Measurements from ENCODE around the gene LRRC1.
"Not testable (repeated sequence)": the region's sequence is repeated elsewhere in the genome, so short reads cannot be mapped to it uniquely, and the experiment has no call there.

The LRRC1 gene

DNA sequence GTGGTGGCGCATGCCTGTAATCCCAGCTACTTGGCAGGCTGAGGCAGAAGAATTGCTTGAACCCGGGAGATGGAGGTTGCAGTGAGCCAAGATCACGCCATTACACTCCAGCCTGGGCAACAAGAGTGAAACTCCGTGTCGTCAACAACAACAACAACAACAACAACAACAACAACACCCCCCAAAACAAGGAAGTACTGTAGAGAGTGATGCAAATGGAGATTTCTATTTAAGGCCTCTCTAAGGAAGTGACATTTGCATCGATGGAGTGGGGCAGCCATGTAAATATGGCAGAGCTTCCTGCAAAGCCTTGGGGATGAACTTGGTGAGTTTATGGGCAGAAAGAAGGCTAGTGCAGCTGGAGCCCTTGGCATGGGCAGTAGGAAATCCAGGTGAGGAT, 12.8 kb downstream of the LRRC1 start:
- not testable (repeated sequence) for H4K91ac ChIP-seq (ENCODE audit: low read length); H3K36me3 ChIP-seq (ENCODE audit: control insufficient read depth in 1 of 2, insufficient read depth in 2 of 2, low read depth in 1 of 2, low read length in 2 of 2); H2BK120ac ChIP-seq (ENCODE audit: low read depth, low read length); H3K4ac ChIP-seq (ENCODE audit: low read depth in 1 of 2, low read length in 2 of 2); H2AK5ac ChIP-seq (ENCODE audit: low read length, severe bottlenecking); H3K9me3 ChIP-seq (ENCODE audit: control insufficient read depth, low read length); H3K27me3 ChIP-seq (ENCODE audit: control insufficient read depth in 1 of 2, insufficient read depth in 1 of 2, low read length in 2 of 2); H3K4me2 ChIP-seq (ENCODE audit: low read length, poor library complexity, severe bottlenecking); H3K14ac ChIP-seq (ENCODE audit: low read length in 2 of 2); H2AFZ ChIP-seq (ENCODE audit: low read depth, low read length); H3K27ac ChIP-seq (ENCODE audit: low read length, poor library complexity, severe bottlenecking); H2BK12ac ChIP-seq (ENCODE audit: low read length in 2 of 2); H3K4me3 ChIP-seq (ENCODE audit: insufficient read depth in 1 of 2, low read depth in 1 of 2, low read length in 2 of 2); H3K18ac ChIP-seq (ENCODE audit: low read depth in 1 of 2, low read length in 2 of 2); H3K9ac ChIP-seq (ENCODE audit: low read length); H3K23ac ChIP-seq (ENCODE audit: low read length in 2 of 2); DNase-seq; H4K8ac ChIP-seq (ENCODE audit: low read length); H2BK5ac ChIP-seq (ENCODE audit: low read depth, low read length, poor library complexity, severe bottlenecking); H2BK15ac ChIP-seq (ENCODE audit: low read depth, poor library complexity, severe bottlenecking)
- peaks cover 12% of the 10 kb centered on the region for H3K4me1 ChIP-seq (ENCODE audit: control insufficient read depth, insufficient read depth, low read depth, low read length)
- 98% methylated on average over 1 of the region's 6 CpGs for WGBS
- H3K79me1 ChIP-seq (replicated peaks; ENCODE audit: low read length, poor library complexity, severe bottlenecking): peaks cover 38% of the 10 kb centered on the region

DNA sequence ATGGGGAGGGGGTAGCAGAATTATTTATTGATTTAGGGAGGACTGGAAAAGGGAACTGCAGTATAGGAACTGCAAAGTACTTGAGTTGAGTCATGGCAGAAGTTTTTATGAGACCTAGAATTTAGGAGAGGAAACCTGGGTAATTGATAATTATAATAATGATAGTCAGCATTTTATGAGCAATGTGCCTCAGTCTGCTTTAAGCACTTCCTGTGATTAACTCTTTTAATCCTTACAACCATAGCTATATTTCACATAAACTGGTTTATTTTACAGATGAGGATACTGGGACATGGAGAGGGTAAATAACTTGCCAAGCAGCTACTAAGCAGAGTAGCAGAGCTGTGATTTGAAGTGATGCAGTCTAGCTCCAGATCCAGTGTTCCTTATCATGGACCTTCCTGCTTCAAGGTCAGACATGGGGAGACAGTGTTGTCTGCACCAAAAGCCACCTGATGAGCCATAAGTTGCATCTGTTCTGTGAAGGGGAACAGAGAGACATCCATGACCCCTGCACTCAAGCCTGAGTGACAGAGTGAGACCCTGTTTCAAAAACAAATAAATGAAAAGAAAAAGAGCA, 13.6 kb downstream of the LRRC1 start:
- no peak overlapping the region for H3K9ac ChIP-seq (ENCODE audit: low read length)
- H4K91ac ChIP-seq (ENCODE audit: low read length): no peak overlapping the region
- no peak overlapping the region for H3K27ac ChIP-seq (ENCODE audit: low read length, poor library complexity, severe bottlenecking)
- H3K4me2 ChIP-seq (ENCODE audit: low read length, poor library complexity, severe bottlenecking): no peak overlapping the region
- no peaks in the 10 kb centered on the region for H3K9me3 ChIP-seq (ENCODE audit: control insufficient read depth, low read length)
- no peak overlapping the region for H2BK120ac ChIP-seq (ENCODE audit: low read depth, low read length)
- no peak overlapping the region for H3K18ac ChIP-seq (ENCODE audit: low read depth in 1 of 2, low read length in 2 of 2)
- H2BK15ac ChIP-seq (ENCODE audit: low read depth, poor library complexity, severe bottlenecking): no peak overlapping the region
- no peak overlapping the region for H2AFZ ChIP-seq (ENCODE audit: low read depth, low read length)
- H2BK5ac ChIP-seq (ENCODE audit: low read depth, low read length, poor library complexity, severe bottlenecking): no peak overlapping the region
- H3K4ac ChIP-seq (ENCODE audit: low read depth in 1 of 2, low read length in 2 of 2): no peak overlapping the region
- H3K23ac ChIP-seq (ENCODE audit: low read length in 2 of 2): no peak overlapping the region
- no peak overlapping the region for H4K8ac ChIP-seq (ENCODE audit: low read length)
- no peak overlapping the region for H2AK5ac ChIP-seq (ENCODE audit: low read length, severe bottlenecking)
- peaks cover 12% of the 10 kb centered on the region for H3K4me1 ChIP-seq (ENCODE audit: control insufficient read depth, insufficient read depth, low read depth, low read length)
- no peaks in the 10 kb centered on the region for H3K36me3 ChIP-seq (ENCODE audit: control insufficient read depth in 1 of 2, insufficient read depth in 2 of 2, low read depth in 1 of 2, low read length in 2 of 2)
- H3K79me1 ChIP-seq (replicated peaks; ENCODE audit: low read length, poor library complexity, severe bottlenecking): peaks cover 44% of the 10 kb centered on the region
- H2BK12ac ChIP-seq (ENCODE audit: low read length in 2 of 2): no peak overlapping the region
- H3K27me3 ChIP-seq (ENCODE audit: control insufficient read depth in 1 of 2, insufficient read depth in 1 of 2, low read length in 2 of 2): no peaks in the 10 kb centered on the region
- H3K14ac ChIP-seq (ENCODE audit: low read length in 2 of 2): no peak overlapping the region
- no peak overlapping the region for H3K4me3 ChIP-seq (ENCODE audit: insufficient read depth in 1 of 2, low read depth in 1 of 2, low read length in 2 of 2)
- DNase-seq: no peak

DNA sequence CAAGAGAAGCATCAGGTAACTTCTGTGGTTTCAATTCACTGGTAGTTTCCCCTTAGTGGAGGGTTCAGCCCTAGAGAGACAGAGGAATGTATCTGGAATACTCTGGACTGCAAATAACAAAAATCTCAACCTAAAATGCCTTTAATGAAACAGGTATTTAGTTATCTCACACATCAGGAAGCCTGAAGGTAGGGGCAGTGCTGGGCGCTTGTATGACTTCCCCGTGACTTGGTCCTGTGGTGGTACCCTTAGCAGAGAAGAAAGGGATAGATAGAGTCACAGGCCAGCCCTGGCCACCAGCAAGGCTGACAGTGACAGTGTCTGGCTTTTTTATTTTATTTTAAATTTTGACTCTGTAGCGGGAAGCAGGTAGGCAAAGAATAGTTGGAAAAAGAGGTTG, 14.9 kb downstream of the LRRC1 start:
- H3K4me3 ChIP-seq (ENCODE audit: insufficient read depth in 1 of 2, low read depth in 1 of 2, low read length in 2 of 2): no peak overlapping the region
- H3K9ac ChIP-seq (ENCODE audit: low read length): no peak overlapping the region
- DNase-seq: no peak
- no peak overlapping the region for H4K91ac ChIP-seq (ENCODE audit: low read length)
- H3K18ac ChIP-seq (ENCODE audit: low read depth in 1 of 2, low read length in 2 of 2): no peak overlapping the region
- peaks cover 47% of the 10 kb centered on the region for H3K79me1 ChIP-seq (replicated peaks; ENCODE audit: low read length, poor library complexity, severe bottlenecking)
- H2BK15ac ChIP-seq (ENCODE audit: low read depth, poor library complexity, severe bottlenecking): no peak overlapping the region
- no peak overlapping the region for H2AFZ ChIP-seq (ENCODE audit: low read depth, low read length)
- no peak overlapping the region for H3K23ac ChIP-seq (ENCODE audit: low read length in 2 of 2)
- no peak overlapping the region for H4K8ac ChIP-seq (ENCODE audit: low read length)
- no peak overlapping the region for H3K4ac ChIP-seq (ENCODE audit: low read depth in 1 of 2, low read length in 2 of 2)
- peaks cover 9% of the 10 kb centered on the region for H3K4me1 ChIP-seq (ENCODE audit: control insufficient read depth, insufficient read depth, low read depth, low read length)
- H2BK120ac ChIP-seq (ENCODE audit: low read depth, low read length): no peak overlapping the region
- H3K4me2 ChIP-seq (ENCODE audit: low read length, poor library complexity, severe bottlenecking): no peak overlapping the region
- no peak overlapping the region for H3K27ac ChIP-seq (ENCODE audit: low read length, poor library complexity, severe bottlenecking)
- no peak overlapping the region for H2AK5ac ChIP-seq (ENCODE audit: low read length, severe bottlenecking)
- H3K14ac ChIP-seq (ENCODE audit: low read length in 2 of 2): no peak overlapping the region
- H3K9me3 ChIP-seq (ENCODE audit: control insufficient read depth, low read length): no peaks in the 10 kb centered on the region
- WGBS: 81% methylated on average over 3 of the region's 3 CpGs
- no peak overlapping the region for H2BK12ac ChIP-seq (ENCODE audit: low read length in 2 of 2)
- no peaks in the 10 kb centered on the region for H3K36me3 ChIP-seq (ENCODE audit: control insufficient read depth in 1 of 2, insufficient read depth in 2 of 2, low read depth in 1 of 2, low read length in 2 of 2)
- no peaks in the 10 kb centered on the region for H3K27me3 ChIP-seq (ENCODE audit: control insufficient read depth in 1 of 2, insufficient read depth in 1 of 2, low read length in 2 of 2)
- no peak overlapping the region for H2BK5ac ChIP-seq (ENCODE audit: low read depth, low read length, poor library complexity, severe bottlenecking)

DNA sequence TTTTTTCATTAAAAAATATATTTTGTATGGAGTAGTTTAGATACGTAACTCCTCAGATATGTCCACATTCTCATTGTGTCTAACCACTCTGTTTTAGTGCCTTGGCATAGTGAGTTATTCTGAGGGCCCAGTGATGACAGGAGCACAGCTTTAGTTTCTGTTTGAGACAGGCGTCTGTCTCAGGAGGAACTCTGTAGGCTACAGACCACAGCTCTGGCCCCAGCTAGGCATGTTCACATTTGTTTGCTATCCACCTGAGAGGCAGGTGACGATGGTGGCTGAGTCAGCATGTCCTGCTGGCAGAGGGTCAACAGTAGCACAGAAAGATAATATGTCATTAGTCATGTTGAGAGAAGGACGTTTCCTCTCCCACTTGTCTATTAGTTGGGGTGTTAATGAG, 16.3 kb downstream of the LRRC1 start:
- H2BK12ac ChIP-seq (ENCODE audit: low read length in 2 of 2): no peak overlapping the region
- peaks cover 8% of the 10 kb centered on the region for H3K4me1 ChIP-seq (ENCODE audit: control insufficient read depth, insufficient read depth, low read depth, low read length)
- no peak overlapping the region for H3K23ac ChIP-seq (ENCODE audit: low read length in 2 of 2)
- no peak overlapping the region for H2BK120ac ChIP-seq (ENCODE audit: low read depth, low read length)
- no peak overlapping the region for H2AK5ac ChIP-seq (ENCODE audit: low read length, severe bottlenecking)
- H4K91ac ChIP-seq (ENCODE audit: low read length): no peak overlapping the region
- WGBS: 41% methylated on average over 2 of the region's 4 CpGs
- peaks cover 45% of the 10 kb centered on the region for H3K79me1 ChIP-seq (replicated peaks; ENCODE audit: low read length, poor library complexity, severe bottlenecking)
- no peak overlapping the region for H4K8ac ChIP-seq (ENCODE audit: low read length)
- H3K27me3 ChIP-seq (ENCODE audit: control insufficient read depth in 1 of 2, insufficient read depth in 1 of 2, low read length in 2 of 2): no peaks in the 10 kb centered on the region
- H3K14ac ChIP-seq (ENCODE audit: low read length in 2 of 2): no peak overlapping the region
- DNase-seq: peak; percentile 25
- H3K36me3 ChIP-seq (ENCODE audit: control insufficient read depth in 1 of 2, insufficient read depth in 2 of 2, low read depth in 1 of 2, low read length in 2 of 2): no peaks in the 10 kb centered on the region
- H3K27ac ChIP-seq (ENCODE audit: low read length, poor library complexity, severe bottlenecking): no peak overlapping the region
- H3K4me3 ChIP-seq (ENCODE audit: insufficient read depth in 1 of 2, low read depth in 1 of 2, low read length in 2 of 2): no peak overlapping the region
- no peak overlapping the region for H2BK15ac ChIP-seq (ENCODE audit: low read depth, poor library complexity, severe bottlenecking)
- H2BK5ac ChIP-seq (ENCODE audit: low read depth, low read length, poor library complexity, severe bottlenecking): no peak overlapping the region
- no peak overlapping the region for H2AFZ ChIP-seq (ENCODE audit: low read depth, low read length)
- H3K9me3 ChIP-seq (ENCODE audit: control insufficient read depth, low read length): no peaks in the 10 kb centered on the region
- H3K18ac ChIP-seq (ENCODE audit: low read depth in 1 of 2, low read length in 2 of 2): peak overlapping the region in 1 of 2 experiments; percentile 28
- H3K9ac ChIP-seq (ENCODE audit: low read length): no peak overlapping the region
- H3K4ac ChIP-seq (ENCODE audit: low read depth in 1 of 2, low read length in 2 of 2): no peak overlapping the region
- H3K4me2 ChIP-seq (ENCODE audit: low read length, poor library complexity, severe bottlenecking): no peak overlapping the region
